Endothelial cell of umbilical vein (primary cell): ENCODE measurements around the gene MORC2. TPM values are rescaled to one million over a fixed set of nuclear protein-coding genes. Genes with fewer than 3 reads are reported as not detected.

Source experiments
- BruUV-seq: library from RNA; stranded (reverse); fragments of 400-500 nt; replicated peaks from 2 replicates; lab custom pipeline; 2021; lab: Mats Ljungman, UMichigan
- CTCF ChIA-PET: fragments of 300-600, 350-600 bp; sonication (Branson Sonifier 250); formaldehyde crosslinking; loops from one replicate; lab custom pipeline; 2021; ENCODE audit warnings: antibody characterized with exemption, inconsistent platforms; lab: Charles Lee
- POLR2A ChIA-PET: fragments of 300-600, 350-600 bp; sonication (Branson Sonifier 250); formaldehyde crosslinking; loops from one replicate; lab custom pipeline; 2021; ENCODE audit warnings: antibody characterized with exemption, inconsistent platforms; lab: Charles Lee
- DNase-seq: peaks from one replicate; pipeline ENCODE4 v3.0.0-alpha.2; 2011; ENCODE audit warnings: low read depth, low spot score
- FAIRE-seq: peaks from 2 replicates; lab custom pipeline; 2011; peaks lifted over from hg19 to GRCh38; lab: Jason Lieb, UNC
- H2AFZ ChIP-seq: 2 replicates; pipeline ENCODE4 v1.6.0; 2012; ENCODE audit warnings: low read depth, low read length, control low read depth, inconsistent platforms
- H3K27ac ChIP-seq: 2 replicates; pipeline ENCODE4 v1.5.1; 2011; ENCODE audit warnings: low read depth, mild to moderate bottlenecking, control low read depth, low read length, moderate library complexity; ENCODE audit not compliant: insufficient read depth
- H3K27me3 ChIP-seq, 2 experiments: 2 replicates each; pipeline versions ENCODE4 v1.6.0 to v1.6.1; 2011; ENCODE audit warnings: low read length in 2 of 2, mixed read lengths in 1 of 2; ENCODE audit not compliant: control insufficient read depth in 2 of 2, insufficient read depth in 2 of 2
- H3K36me3 ChIP-seq, 2 experiments: 2 replicates in 1 of 2; 3 replicates in 1 of 2; pipeline ENCODE4 v1.5.1; 2011; ENCODE audit warnings: low read length in 2 of 2, mild to moderate bottlenecking in 1 of 2, moderate library complexity in 1 of 2; ENCODE audit not compliant: control insufficient read depth in 2 of 2, insufficient read depth in 2 of 2; ENCODE audit errors: extremely low read depth in 1 of 2
- H3K4me1 ChIP-seq: 3 replicates; pipeline ENCODE4 v1.5.1; 2011; ENCODE audit warnings: mild to moderate bottlenecking, low read length; ENCODE audit not compliant: control insufficient read depth, insufficient read depth; ENCODE audit errors: extremely low read depth
- H3K4me2 ChIP-seq: 2 replicates; pipeline ENCODE4 v1.6.1; 2011; ENCODE audit warnings: low read length, control low read depth, mixed read lengths; ENCODE audit not compliant: insufficient read depth
- H3K4me3 ChIP-seq, 3 experiments: fragments of 200-600 bp in 1 of 3; sonication (generic), shearing (Covaris generic) in 1 of 3; replicated peaks in 1 of 3; 2 replicates each; pipeline ENCODE4 v1.5.1; 2011 to 2016; ENCODE audit warnings: control low read depth in 3 of 3, low read length in 3 of 3, mild to moderate bottlenecking in 2 of 3, inconsistent platforms in 1 of 3, low read depth in 1 of 3, moderate library complexity in 1 of 3; ENCODE audit not compliant: insufficient read depth in 1 of 3
- H3K79me2 ChIP-seq: 2 replicates; pipeline ENCODE4 v1.6.0; 2012; ENCODE audit warnings: low read length, inconsistent platforms; ENCODE audit not compliant: control insufficient read depth, insufficient read depth
- H3K9ac ChIP-seq: replicated peaks from 2 replicates; pipeline ENCODE3; 2011; ENCODE audit warnings: low read length, control low read depth; ENCODE audit not compliant: insufficient read depth; ENCODE audit errors: extremely low read depth
- H3K9me1 ChIP-seq: replicated peaks from 3 replicates; pipeline ENCODE4 v1.6.0; 2011; ENCODE audit warnings: mild to moderate bottlenecking, low read length; ENCODE audit not compliant: control insufficient read depth, insufficient read depth; ENCODE audit errors: extremely low read depth
- H3K9me3 ChIP-seq: replicated peaks from 2 replicates; pipeline ENCODE4 v1.5.1; 2012; ENCODE audit warnings: low read length, inconsistent platforms; ENCODE audit not compliant: control insufficient read depth, insufficient read depth
- H4K20me1 ChIP-seq: replicated peaks from 2 replicates; pipeline ENCODE3; 2011; ENCODE audit warnings: mild to moderate bottlenecking, low read length; ENCODE audit not compliant: control insufficient read depth, insufficient read depth; ENCODE audit errors: extremely low read depth
- CTCF ChIP-seq, 2 donors: IDR thresholded peaks; 1 replicate in 1 of 2; 2 replicates in 1 of 2; pipeline ENCODE4 v1.5.1; 2011; ENCODE audit warnings: low read length in 2 of 2, mild to moderate bottlenecking in 2 of 2, moderate library complexity in 2 of 2, control low read depth in 1 of 2, inconsistent platforms in 1 of 2, low read depth in 1 of 2; ENCODE audit not compliant: insufficient read depth in 1 of 2; ENCODE audit errors: extremely low read depth in 1 of 2
- EZH2 ChIP-seq: IDR thresholded peaks from 2 replicates; pipeline ENCODE4 v1.6.1; 2012; ENCODE audit warnings: borderline replicate concordance, low read depth, mild to moderate bottlenecking, moderate library complexity, low read length, inconsistent platforms; ENCODE audit not compliant: severe bottlenecking
- FOS ChIP-seq: IDR thresholded peaks from 2 replicates; pipeline ENCODE4 v1.6.1; 2011; ENCODE audit warnings: mild to moderate bottlenecking, low read length, moderate library complexity, borderline replicate concordance; ENCODE audit not compliant: insufficient read depth
- GATA2 ChIP-seq: IDR thresholded peaks from 2 replicates; pipeline ENCODE4 v1.7.0; 2011; ENCODE audit warnings: low read depth, mild to moderate bottlenecking, moderate library complexity, mixed read lengths, low read length; ENCODE audit not compliant: insufficient read length, insufficient read depth
- JUN ChIP-seq: IDR thresholded peaks from 2 replicates; pipeline ENCODE4 v1.6.1; 2011; ENCODE audit warnings: borderline replicate concordance, low read depth; ENCODE audit not compliant: insufficient read length, insufficient read depth
- MAX ChIP-seq: IDR thresholded peaks from 2 replicates; pipeline ENCODE4 v1.6.1; 2011; ENCODE audit not compliant: insufficient read depth, insufficient read length
- MYC ChIP-seq: IDR thresholded peaks from one replicate; pipeline ENCODE4 v1.6.1; 2011; ENCODE audit warnings: mild to moderate bottlenecking, low read depth, low read length
- POLR2A ChIP-seq: IDR thresholded peaks from 2 replicates; pipeline ENCODE4 v1.6.1; 2012; ENCODE audit warnings: low read depth, mild to moderate bottlenecking, control low read depth, low read length
- POLR2AphosphoS5 ChIP-seq: IDR thresholded peaks from 2 replicates; pipeline ENCODE4 v1.6.1; 2012; ENCODE audit warnings: low read depth, mild to moderate bottlenecking, control low read depth, low read length, moderate library complexity; ENCODE audit not compliant: insufficient read depth
- dilution Hi-C: fragments of 300-500 bp; cut with MboI; formaldehyde crosslinking; loops from one replicate; pipeline ENCODE4 v1.15.0; 2019; ENCODE audit warnings: low sequenced_read_pairs; ENCODE audit not compliant: extremely low pct_ligation_motif_present
- intact Hi-C: fragments of 100-400 bp; cut with micrococcal nuclease; formaldehyde crosslinking; loops from one replicate; pipeline ENCODE4 v1.10.0; 2022
- polyA plus RNA-seq, 4 experiments: library from polyadenylated mRNA; depleted of rRNA in 3 of 4; stranded (reverse) in 3 of 4; unstranded in 1 of 4; fragments of >200 nt; gene quantifications; 2 replicates each; pipeline versions ENCODE4 v1.2.1 to v1.2.3, GENCODE V29; 2011 to 2012; ENCODE audit warnings: missing spikeins in 1 of 4
- total RNA-seq: library from RNA; stranded (reverse); gene quantifications from 2 replicates; pipeline ENCODE4 v1.2.3, GENCODE V29; 2021

MORC2 gene
- total and polyA plus RNA-seq, 2 donors (not counting 3 experiments of a cell fraction or from before 2014, with no cell fraction given) = 11.6 to 34.7 TPM

GRCh38 chr22:30892731-30893221 lies 75.8 kb downstream of the MORC2 start:
- Histone ChIP-seq H3K79me2 (no peaks in the 10 kb centered on the region), H3K4me1 (no peaks in the 10 kb centered on the region), H3K9me3 (no peaks in the 10 kb centered on the region), H3K4me2 (no peak overlapping the region), H3K27ac (no peak overlapping the region), H2AFZ (no peak overlapping the region), H3K4me3 (no peak overlapping the region), H3K27me3 (no peaks in the 10 kb centered on the region), H3K9ac (no peak overlapping the region), H4K20me1 (no peaks in the 10 kb centered on the region), H3K36me3 (no peaks in the 10 kb centered on the region), H3K9me1 (no peaks in the 10 kb centered on the region)
- DNase-seq = no peak
- no peak for FAIRE-seq
- BruUV-seq = no TSS peak
- dilution Hi-C loops (no loop called here), intact Hi-C loops (no loop called here)
- CTCF ChIA-PET = interaction anchor here (0.8 to 1.0 kb wide), 2 partner anchors 125 to 130 kb away, joined by 3 read pairs; no protein-coding TSS in a partner anchor
- no peak for TF ChIP-seq EZH2
- POLR2A ChIA-PET = no interaction called here

- H3K79me2 ChIP-seq = no peaks in the 10 kb centered on the region
- H2AFZ ChIP-seq = no peak overlapping the region
- no TSS peak for BruUV-seq
- H3K9me3 ChIP-seq = no peaks in the 10 kb centered on the region
- H3K36me3 ChIP-seq = no peaks in the 10 kb centered on the region
- DNase-seq (no peak), FAIRE-seq (no peak)
- CTCF ChIA-PET = interaction anchor here (1.0 to 3.6 kb wide), 5 partner anchors 10 to 129 kb away, joined by 3 to 78 read pairs (median 13); no protein-coding TSS in a partner anchor
- no peak for TF ChIP-seq FOS
- TF ChIP-seq MYC = no peak
- no peak for TF ChIP-seq JUN
- TF ChIP-seq CTCF (IDR thresholded peaks at IDR 0.05; ENCODE audit: extremely low read depth in 1 of 2, insufficient read depth in 1 of 2, low read depth in 1 of 2, low read length in 2 of 2) = no peak
- no peak for TF ChIP-seq MAX
- TF ChIP-seq POLR2A = no peak
- no peak for TF ChIP-seq EZH2
- TF ChIP-seq POLR2AphosphoS5 = no peak
- TF ChIP-seq GATA2 = no peak
- dilution Hi-C loops (no loop called here), intact Hi-C loops (no loop called here)
- no peak overlapping the region for H3K4me2 ChIP-seq
- H3K4me1 ChIP-seq = no peaks in the 10 kb centered on the region
- POLR2A ChIA-PET = no interaction called here
- H3K4me3 ChIP-seq = no peak overlapping the region
- no peak overlapping the region for H3K27ac ChIP-seq
- H4K20me1 ChIP-seq = no peaks in the 10 kb centered on the region
- no peaks in the 10 kb centered on the region for H3K27me3 ChIP-seq
- H3K9ac ChIP-seq = no peak overlapping the region
- H3K9me1 ChIP-seq = no peaks in the 10 kb centered on the region
Observed at GRCh38 chr22:30892286-30892685, 76.3 kb downstream of the MORC2 start.
